LNCAP (cell line): Measurements from ENCODE around the gene FOSL2.

Experiments used
- CTCF ChIP-seq: fragments of 450-650 bp; IDR thresholded peaks from 2 replicates; pipeline ENCODE4 v1.5.1; 2017; ENCODE audit warnings: mild to moderate bottlenecking

FOSL2 gene

DNA sequence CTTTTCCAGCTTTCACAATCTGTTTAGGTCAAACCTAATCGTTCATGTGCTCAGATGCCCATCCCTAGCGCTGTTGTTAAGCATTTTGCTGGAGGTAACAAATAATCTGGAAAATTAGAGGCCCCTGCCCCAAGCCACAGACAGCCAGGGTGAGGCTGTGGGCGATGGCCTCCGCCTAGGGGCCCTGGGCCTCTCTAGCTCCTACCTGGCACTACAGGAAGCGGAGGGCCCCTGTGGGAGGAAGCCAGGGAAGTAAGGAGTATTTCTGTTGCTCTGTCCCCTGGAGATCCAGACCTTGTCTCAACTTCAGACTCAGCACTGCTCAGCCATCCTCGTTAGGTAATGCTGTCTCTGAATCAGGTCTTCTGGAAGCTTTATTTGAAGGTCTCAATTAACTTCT is 12.4 kb upstream of the FOSL2 start:
- TF ChIP-seq CTCF: no peak

DNA sequence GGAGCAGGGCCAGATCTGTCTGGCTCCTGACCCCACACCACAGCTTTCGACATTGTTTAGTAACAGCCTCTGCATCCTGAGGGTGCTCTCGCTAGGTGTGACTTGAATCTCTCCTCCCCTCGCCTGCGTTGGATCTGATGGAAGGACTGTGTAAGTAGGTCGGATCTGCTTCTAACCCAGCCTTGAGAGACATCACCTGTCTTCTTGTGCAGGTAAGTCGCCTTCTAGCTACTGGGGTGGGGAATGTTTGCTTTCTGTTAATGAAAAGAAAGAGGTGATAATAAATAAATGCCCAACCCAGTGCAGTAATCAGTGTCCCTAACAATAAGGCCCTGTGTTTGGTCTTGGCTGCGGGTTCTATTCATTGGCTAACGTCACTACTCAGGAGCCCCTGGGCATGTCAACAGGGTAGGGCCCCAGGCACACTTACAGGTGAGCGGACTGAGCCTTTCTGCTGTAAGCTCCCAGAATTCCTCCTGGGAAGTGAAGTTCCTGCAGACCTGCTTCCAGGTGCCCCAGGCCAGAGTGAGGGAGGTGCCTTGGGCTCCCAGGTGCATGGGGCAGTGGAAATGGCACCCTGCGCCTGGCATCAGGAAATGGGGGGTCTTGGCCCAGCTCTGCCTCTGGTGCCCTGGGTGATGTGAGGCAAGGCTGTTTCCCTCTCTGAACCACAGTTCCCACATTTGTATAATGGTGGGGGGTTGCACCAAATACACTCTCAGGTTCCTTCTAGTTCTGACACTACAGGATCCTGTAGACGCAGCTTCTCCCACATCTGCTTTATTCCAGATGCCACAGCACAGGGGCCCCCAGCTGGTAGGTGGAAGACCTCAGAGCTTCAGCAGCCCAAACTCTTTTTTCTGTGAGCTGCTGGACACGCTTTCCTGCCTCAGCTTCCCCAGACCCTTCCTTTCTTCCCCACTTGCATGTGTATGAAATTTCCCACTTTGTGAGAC is 11.2 kb upstream of the FOSL2 start:
- no peak for TF ChIP-seq CTCF

GRCh38 chr2:28382755-28383154 is 9.9 kb upstream of the FOSL2 start:
- TF ChIP-seq CTCF: no peak

- no peak for TF ChIP-seq CTCF
These were observed 5.3 kb upstream of the FOSL2 start for GRCh38 chr2:28387082-28387960.

DNA sequence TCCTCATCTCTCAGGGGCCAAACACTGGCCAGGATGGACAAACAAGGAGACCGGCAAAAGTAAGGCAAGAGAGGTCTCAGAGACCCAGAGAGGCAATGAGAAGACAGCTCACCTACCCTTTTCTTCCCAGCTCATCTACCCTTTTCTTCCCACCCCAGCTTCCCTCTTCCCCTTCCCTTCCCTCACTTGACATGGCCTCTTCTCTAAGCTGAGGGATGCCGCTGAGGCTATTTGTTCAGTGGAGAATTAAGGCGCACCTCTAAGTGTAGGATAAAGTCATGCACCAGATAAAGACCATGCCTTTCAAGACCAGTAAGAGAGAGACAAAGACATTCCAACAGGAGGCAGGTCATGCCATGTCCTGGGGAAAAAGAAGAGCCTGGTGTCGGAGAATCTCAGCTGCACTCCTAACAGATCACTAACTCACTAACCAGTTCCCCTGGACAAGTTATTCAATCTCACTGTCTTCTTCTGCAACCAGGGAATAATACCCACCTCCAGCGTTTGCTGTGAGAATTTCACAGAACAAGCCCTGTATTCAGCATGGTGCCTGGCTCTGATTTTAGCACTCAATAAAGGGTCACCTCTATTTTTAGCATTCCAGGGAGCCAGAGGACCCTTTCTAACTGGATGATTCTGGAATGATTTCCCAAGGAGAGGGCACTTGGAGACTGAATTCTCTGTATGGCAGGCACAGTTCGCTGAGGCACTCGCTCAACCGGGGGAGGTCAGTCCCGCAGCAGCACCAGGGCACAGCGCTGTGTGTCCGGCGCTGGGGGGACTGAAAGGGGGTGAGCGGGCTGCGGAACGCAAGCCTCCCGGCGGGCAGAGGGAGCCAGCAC is 3.0 kb upstream of the FOSL2 start:
- TF ChIP-seq CTCF: no peak

DNA sequence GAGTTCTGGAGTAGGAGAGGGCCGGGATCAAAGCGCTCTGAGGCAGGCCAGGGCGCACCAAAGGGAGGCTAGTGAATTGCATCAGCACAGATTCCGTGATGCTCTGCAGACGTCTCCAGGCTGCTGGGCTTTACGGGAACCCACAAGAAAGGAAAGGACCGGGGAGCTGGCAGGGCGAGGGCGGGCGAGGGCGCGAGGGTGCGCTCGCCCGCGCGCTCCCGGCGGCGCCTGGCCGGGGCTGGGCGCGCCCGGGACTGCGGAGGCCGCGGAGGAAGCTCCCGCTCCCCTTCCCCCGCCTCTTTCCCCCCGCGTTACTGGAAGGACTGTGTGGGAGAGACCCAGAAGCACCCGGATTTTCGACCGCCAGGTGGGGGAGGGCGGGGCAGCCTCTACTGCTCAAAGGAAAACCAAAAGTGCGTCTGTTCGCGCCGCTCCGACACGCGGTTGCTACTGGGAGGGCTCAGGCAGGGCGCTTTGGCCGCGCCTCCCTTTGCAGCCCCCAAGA is 2.4 kb upstream of the FOSL2 start:
- no peak for TF ChIP-seq CTCF
